Measurements from ENCODE around the gene TBC1D24.

- TF ChIP-seq, protein P1, sequence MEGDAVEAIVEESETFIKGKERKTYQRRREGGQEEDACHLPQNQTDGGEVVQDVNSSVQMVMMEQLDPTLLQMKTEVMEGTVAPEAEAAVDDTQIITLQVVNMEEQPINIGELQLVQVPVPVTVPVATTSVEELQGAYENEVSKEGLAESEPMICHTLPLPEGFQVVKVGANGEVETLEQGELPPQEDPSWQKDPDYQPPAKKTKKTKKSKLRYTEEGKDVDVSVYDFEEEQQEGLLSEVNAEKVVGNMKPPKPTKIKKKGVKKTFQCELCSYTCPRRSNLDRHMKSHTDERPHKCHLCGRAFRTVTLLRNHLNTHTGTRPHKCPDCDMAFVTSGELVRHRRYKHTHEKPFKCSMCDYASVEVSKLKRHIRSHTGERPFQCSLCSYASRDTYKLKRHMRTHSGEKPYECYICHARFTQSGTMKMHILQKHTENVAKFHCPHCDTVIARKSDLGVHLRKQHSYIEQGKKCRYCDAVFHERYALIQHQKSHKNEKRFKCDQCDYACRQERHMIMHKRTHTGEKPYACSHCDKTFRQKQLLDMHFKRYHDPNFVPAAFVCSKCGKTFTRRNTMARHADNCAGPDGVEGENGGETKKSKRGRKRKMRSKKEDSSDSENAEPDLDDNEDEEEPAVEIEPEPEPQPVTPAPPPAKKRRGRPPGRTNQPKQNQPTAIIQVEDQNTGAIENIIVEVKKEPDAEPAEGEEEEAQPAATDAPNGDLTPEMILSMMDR (IDR thresholded peaks at IDR 0.05) = no peak
- TF ChIP-seq POLR2A (IDR thresholded peaks at IDR 0.05) = no peak
Observed at GRCh38 chr16:2480948-2481347, 6.0 kb downstream of the TBC1D24 start.

Data from breast epithelium (tissue), 3 donors.